Panc1 (cell line): ENCODE data around the gene TMUB1. TPM values are rescaled to one million over a fixed set of nuclear protein-coding genes. Genes with fewer than 3 reads are reported as not detected.
A peak's percentile ranks its signal among the peaks of the same experiment; 100 is the strongest.

Source experiments
- ATAC-seq: fragments of 200-7000 bp; cut with Tn5 transposase; 2 replicates; pipeline ENCODE4 v1.9.1; 2020; ENCODE audit warnings: mild to moderate bottlenecking, moderate library complexity
- BruUV-seq: library from RNA; stranded (reverse); fragments of 400-500 nt; replicated peaks from 2 replicates; lab custom pipeline; 2021; lab: Mats Ljungman, UMichigan
- CTCF ChIA-PET: fragments of 300-600 bp; sonication (Branson Sonifier 250); formaldehyde crosslinking; loops from one replicate; lab custom pipeline; 2022; ENCODE audit warnings: antibody characterized with exemption; lab: Charles Lee
- POLR2A ChIA-PET: fragments of 300-600 bp; sonication (Branson Sonifier 250); formaldehyde crosslinking; loops from one replicate; lab custom pipeline; 2022; ENCODE audit warnings: antibody characterized with exemption; lab: Charles Lee
- DNase-seq: peaks from one replicate; pipeline ENCODE4 v3.0.0-alpha.2; 2010; ENCODE audit warnings: low read depth, low spot score
- H3K27ac ChIP-seq: 2 replicates; pipeline ENCODE4 v1.5.1; 2011; ENCODE audit warnings: mild to moderate bottlenecking, low read length, inconsistent platforms
- H3K27me3 ChIP-seq: fragments of 200-500 bp; sonication (Bioruptor generic); 2 replicates; pipeline ENCODE4 v1.6.0; 2014; ENCODE audit warnings: low read length, inconsistent platforms; ENCODE audit not compliant: control insufficient read depth, insufficient read depth
- H3K36me3 ChIP-seq: fragments of 200-500 bp; sonication (Bioruptor generic); 2 replicates; pipeline ENCODE4 v1.5.1; 2014; ENCODE audit warnings: inconsistent platforms, mild to moderate bottlenecking, low read length, moderate library complexity; ENCODE audit not compliant: control insufficient read depth, insufficient read depth
- H3K4me1 ChIP-seq: 2 replicates; pipeline ENCODE4 v1.5.1; 2011; ENCODE audit warnings: inconsistent platforms, mild to moderate bottlenecking, low read length, moderate library complexity; ENCODE audit not compliant: control insufficient read depth, insufficient read depth
- H3K4me3 ChIP-seq, 2 experiments: 2 replicates each; pipeline ENCODE4 v1.5.1; 2011 to 2012; ENCODE audit warnings: low read depth in 2 of 2, low read length in 2 of 2, mild to moderate bottlenecking in 2 of 2, inconsistent platforms in 1 of 2, moderate library complexity in 1 of 2
- H3K9me3 ChIP-seq: fragments of 200-500 bp; sonication (Bioruptor generic); 2 replicates; pipeline ENCODE4 v1.5.1; 2014; ENCODE audit warnings: low read depth, mild to moderate bottlenecking, inconsistent platforms, low read length, moderate library complexity; ENCODE audit not compliant: control insufficient read depth, insufficient read depth
- POLR2AphosphoS5 ChIP-seq: IDR thresholded peaks from 2 replicates; pipeline ENCODE4 v1.6.1; 2012; ENCODE audit warnings: mild to moderate bottlenecking, low read depth, low read length, moderate library complexity
- SIN3A ChIP-seq: IDR thresholded peaks from 2 replicates; pipeline ENCODE4 v1.6.1; 2012; ENCODE audit warnings: low read depth, mild to moderate bottlenecking, low read length, moderate library complexity, borderline replicate concordance; ENCODE audit not compliant: insufficient read depth
- in situ Hi-C: cut with HindIII; loops from 2 replicates; pipeline ENCODE4 v1.10.0; 2016; ENCODE audit warnings: low sequenced_read_pairs, low pct_unique_long_range_greater_than_20kb
- intact Hi-C: fragments of 100-400 bp; cut with micrococcal nuclease; formaldehyde crosslinking; loops from one replicate; pipeline ENCODE4 v1.10.0; 2022; ENCODE audit not compliant: unreplicated experiment
- total RNA-seq: library from RNA; stranded (reverse); gene quantifications from one replicate; pipeline ENCODE4 v1.2.1, GENCODE V29; 2021; ENCODE audit not compliant: unreplicated experiment
- TF ChIP-seq, protein P1 (sequence below), 2 experiments: IDR thresholded peaks; 2 replicates each; pipeline ENCODE4 v1.6.1; 2011 to 2012; ENCODE audit warnings: low read depth in 2 of 2, control low read depth in 1 of 2, low read length in 1 of 2, mild to moderate bottlenecking in 1 of 2, moderate library complexity in 1 of 2; ENCODE audit not compliant: insufficient read depth in 1 of 2

TMUB1 gene
- total RNA-seq, 1 experiment from 2014 or later = 112 TPM

DNA sequence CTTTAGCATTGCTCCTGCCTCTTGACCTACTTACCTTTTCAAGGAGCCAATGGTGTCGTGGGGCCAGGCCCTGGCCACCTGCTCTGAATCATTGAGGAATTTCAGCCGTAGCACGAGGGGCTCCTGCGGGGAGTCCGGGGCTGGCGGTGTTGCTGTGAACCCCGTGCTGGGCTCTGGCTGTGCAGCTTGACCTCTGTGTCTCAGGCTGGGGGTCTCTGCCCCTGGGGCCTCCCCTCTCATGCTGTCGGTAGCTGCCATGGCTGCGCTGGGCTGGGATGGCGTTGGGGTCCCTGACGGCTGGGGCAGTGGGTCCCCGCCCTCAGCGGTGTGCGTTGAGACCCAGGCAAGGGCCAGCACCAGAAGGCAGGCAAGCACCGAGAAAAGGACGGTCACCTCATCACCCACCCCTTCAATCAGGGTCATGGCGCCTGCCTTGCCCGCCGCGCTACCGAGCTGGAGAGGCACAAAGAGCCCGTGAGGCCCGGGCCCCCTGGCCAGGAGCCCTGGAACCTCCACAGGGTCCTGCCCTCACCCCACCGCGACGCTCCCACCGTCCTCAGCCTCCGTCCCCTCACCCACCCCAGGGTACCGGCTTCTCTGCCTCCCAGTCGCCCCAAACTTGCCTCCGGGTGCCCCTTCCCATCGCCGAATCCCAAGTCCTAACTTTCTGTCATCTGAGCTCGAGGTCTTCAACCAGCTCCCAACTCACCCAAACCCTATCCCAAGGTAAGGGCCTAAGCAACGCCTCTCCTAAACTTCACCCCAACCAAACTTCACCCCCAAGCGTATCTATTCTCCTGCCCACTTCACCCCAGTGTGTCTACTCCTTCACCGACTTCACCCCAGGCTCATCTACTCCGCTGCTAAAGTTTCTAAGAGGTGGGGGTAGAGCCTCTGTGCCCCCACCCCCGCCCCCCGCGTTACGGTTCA, 887 bp downstream of the TMUB1 start:
- peaks cover 41% of the 10 kb centered on the region for H3K4me1 ChIP-seq
- no peaks in the 10 kb centered on the region for H3K36me3 ChIP-seq
- DNase-seq (no peak), ATAC-seq (no peak)
- TF ChIP-seq POLR2AphosphoS5 = 0 out of 2 replicates have a peak, but pooled peaks have one; percentile 12
- TF ChIP-seq, protein P1, sequence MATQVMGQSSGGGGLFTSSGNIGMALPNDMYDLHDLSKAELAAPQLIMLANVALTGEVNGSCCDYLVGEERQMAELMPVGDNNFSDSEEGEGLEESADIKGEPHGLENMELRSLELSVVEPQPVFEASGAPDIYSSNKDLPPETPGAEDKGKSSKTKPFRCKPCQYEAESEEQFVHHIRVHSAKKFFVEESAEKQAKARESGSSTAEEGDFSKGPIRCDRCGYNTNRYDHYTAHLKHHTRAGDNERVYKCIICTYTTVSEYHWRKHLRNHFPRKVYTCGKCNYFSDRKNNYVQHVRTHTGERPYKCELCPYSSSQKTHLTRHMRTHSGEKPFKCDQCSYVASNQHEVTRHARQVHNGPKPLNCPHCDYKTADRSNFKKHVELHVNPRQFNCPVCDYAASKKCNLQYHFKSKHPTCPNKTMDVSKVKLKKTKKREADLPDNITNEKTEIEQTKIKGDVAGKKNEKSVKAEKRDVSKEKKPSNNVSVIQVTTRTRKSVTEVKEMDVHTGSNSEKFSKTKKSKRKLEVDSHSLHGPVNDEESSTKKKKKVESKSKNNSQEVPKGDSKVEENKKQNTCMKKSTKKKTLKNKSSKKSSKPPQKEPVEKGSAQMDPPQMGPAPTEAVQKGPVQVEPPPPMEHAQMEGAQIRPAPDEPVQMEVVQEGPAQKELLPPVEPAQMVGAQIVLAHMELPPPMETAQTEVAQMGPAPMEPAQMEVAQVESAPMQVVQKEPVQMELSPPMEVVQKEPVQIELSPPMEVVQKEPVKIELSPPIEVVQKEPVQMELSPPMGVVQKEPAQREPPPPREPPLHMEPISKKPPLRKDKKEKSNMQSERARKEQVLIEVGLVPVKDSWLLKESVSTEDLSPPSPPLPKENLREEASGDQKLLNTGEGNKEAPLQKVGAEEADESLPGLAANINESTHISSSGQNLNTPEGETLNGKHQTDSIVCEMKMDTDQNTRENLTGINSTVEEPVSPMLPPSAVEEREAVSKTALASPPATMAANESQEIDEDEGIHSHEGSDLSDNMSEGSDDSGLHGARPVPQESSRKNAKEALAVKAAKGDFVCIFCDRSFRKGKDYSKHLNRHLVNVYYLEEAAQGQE (IDR thresholded peaks at IDR 0.05; ENCODE audit: insufficient read depth in 1 of 2, low read depth in 2 of 2, low read length in 1 of 2) = no peak
- CTCF ChIA-PET = interaction anchor here (0.6 kb wide), 1 partner anchor 22 kb away, joined by 3 read pairs; no protein-coding TSS in a partner anchor
- no peaks in the 10 kb centered on the region for H3K9me3 ChIP-seq
- BruUV-seq = TSS peak; percentile 87
- POLR2A ChIA-PET = interaction anchor here (0.6 to 0.7 kb wide), 2 partner anchors 28 to 284 kb away, joined by 3 read pairs; no protein-coding TSS in a partner anchor
- H3K27me3 ChIP-seq = no peaks in the 10 kb centered on the region
- intact Hi-C loops (no loop called here), in situ Hi-C loops (no loop called here)
- H3K27ac ChIP-seq = peak overlapping the region; percentile 91
- peak overlapping the region; percentile 74 to 93 for H3K4me3 ChIP-seq

DNA sequence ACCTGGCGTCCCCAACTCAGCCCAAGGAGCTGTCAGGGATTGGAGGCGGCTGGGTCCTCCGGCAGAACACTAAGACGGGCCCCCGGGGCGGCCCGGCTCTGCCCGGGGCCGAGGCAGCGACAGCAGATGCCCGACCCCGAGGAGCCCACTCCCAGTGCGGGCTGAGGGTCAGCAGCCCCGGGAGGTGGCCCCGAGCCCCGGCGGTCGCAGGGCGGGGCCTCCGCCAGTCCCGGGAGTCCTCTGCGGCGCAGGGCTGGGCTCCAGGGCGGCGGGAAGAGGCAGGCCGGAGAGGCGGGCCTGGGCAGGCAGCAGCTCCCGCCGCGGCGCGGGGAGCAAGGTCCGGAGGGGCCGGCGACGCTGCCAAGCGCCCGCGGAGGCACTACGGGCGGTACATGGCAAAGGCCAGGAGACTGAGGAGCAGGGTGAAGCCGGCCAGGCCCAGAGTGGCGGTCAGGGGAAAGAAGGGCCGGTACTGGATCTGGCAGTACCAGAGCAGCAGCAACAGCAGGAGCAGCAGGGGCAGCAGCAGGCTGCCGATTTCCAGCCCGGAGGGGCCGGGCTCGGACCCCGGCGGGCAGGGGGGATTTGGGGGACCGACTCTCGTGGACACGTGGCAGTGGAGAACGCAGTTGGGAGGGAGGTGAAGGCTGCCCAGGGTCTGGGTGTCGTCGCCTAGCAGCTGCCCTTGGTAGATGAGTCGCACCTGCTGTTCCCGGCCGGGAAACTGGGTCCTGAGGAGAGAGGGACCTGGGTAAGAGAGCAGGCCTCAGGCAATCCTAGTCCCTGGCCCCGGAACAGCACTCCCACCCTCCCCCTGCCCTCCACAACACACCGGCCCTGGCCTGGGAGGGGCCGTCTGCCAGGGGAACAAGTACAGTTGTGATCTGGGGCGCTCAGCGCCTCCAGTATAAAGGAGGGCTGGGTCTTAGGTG, 1.9 kb downstream of the TMUB1 start:
- Histone ChIP-seq H3K36me3 (no peaks in the 10 kb centered on the region), H3K4me1 (peaks cover 50% of the 10 kb centered on the region), H3K27me3 (no peaks in the 10 kb centered on the region), H3K4me3 (peak overlapping the region; percentile 74 to 93), H3K9me3 (no peaks in the 10 kb centered on the region), H3K27ac (peak overlapping the region; percentile 91)
- ATAC-seq = peak; percentile 5; the same call in 1 of the 2 replicates
- no TSS peak for BruUV-seq
- DNase-seq = no peak
- POLR2A ChIA-PET = interaction anchor here (1.0 kb wide), 1 partner anchor 9 kb away, joined by 4 read pairs; no protein-coding TSS in a partner anchor
- intact Hi-C loops = no loop called here
- CTCF ChIA-PET = interaction anchor here (0.6 to 0.9 kb wide), 2 partner anchors 19 to 72 kb away, joined by 3 to 5 read pairs; no protein-coding TSS in a partner anchor
- in situ Hi-C loops = no loop called here
- TF ChIP-seq SIN3A (no peak; the same call in 1 of the 2 replicates), POLR2AphosphoS5 (peak; percentile 5; the same call in 1 of the 2 replicates)
